IMR-90 (cell line): ENCODE results near the gene ANKRD11.

Experiments
- BHLHE40 ChIP-seq: fragments of 150-350 bp; IDR thresholded peaks from 2 replicates; pipeline ENCODE4 v1.6.1; 2016; ENCODE audit warnings: mild to moderate bottlenecking, low read depth, low read length
- POLR2A ChIP-seq: IDR thresholded peaks from 2 replicates; pipeline ENCODE4 v1.6.1; 2012; ENCODE audit warnings: mild to moderate bottlenecking, low read depth, low read length
- RAD21 ChIP-seq: IDR thresholded peaks from 2 replicates; pipeline ENCODE4 v1.6.1; 2012; ENCODE audit warnings: low read length, improper control_type of control experiment
- TF ChIP-seq, protein P1 (sequence below): conservative IDR thresholded peaks from 2 replicates; pipeline ENCODE4 v1.5.1; 2012; ENCODE audit warnings: mild to moderate bottlenecking, low read depth, low read length, improper control_type of control experiment

DNA sequence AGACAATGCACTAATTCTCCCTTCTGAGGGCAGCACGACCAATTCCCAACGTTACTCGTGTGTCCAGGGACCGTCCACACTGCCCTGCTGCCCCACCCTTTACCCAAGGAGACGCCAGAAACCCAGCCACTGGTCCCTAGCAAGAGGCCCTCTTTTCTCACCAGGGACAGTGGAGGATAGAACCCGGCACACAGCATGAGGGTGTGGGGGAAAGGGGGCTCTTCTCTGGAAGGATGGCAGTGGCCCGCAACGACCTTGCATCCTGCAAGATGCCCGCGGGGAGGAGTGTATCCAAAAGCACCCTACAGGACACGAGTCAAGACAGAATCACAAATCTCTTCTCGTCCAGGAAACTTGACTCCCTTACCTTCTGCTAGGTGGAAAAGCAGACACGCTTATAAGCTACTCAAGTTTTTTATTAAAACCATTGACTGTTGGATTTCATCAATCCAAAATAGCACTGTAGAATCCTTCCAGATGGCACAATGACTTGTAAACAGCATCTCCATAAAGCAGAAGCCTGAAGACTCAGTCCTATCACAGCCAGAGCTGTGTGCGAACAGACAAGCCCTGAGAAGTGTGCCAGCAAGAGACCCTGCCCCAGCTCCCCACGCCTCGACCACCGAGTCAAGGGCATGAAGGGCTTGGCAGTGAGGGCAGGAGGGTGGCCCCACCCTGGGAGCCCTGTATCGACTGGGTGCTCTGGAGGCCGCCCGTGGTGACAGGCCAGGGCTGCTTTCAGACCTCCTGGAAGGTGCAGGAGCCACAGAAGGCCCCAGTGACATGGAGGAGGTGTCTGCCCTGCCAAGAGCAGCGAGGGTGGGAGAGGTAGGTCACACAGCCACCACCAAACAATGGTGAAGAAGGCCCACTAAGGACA, 103.8 kb downstream of the ANKRD11 start:
- TF ChIP-seq BHLHE40 (no peak), RAD21 (no peak), POLR2A (no peak)
- TF ChIP-seq, protein P1, sequence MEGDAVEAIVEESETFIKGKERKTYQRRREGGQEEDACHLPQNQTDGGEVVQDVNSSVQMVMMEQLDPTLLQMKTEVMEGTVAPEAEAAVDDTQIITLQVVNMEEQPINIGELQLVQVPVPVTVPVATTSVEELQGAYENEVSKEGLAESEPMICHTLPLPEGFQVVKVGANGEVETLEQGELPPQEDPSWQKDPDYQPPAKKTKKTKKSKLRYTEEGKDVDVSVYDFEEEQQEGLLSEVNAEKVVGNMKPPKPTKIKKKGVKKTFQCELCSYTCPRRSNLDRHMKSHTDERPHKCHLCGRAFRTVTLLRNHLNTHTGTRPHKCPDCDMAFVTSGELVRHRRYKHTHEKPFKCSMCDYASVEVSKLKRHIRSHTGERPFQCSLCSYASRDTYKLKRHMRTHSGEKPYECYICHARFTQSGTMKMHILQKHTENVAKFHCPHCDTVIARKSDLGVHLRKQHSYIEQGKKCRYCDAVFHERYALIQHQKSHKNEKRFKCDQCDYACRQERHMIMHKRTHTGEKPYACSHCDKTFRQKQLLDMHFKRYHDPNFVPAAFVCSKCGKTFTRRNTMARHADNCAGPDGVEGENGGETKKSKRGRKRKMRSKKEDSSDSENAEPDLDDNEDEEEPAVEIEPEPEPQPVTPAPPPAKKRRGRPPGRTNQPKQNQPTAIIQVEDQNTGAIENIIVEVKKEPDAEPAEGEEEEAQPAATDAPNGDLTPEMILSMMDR: no peak
